Right atrium auricular region (tissue), 2 donors: ENCODE results near the gene DPP6. TPM values are rescaled to one million over a fixed set of nuclear protein-coding genes. Genes with fewer than 3 reads are reported as not detected.

ENCODE experiments used
- DNase-seq: peaks from one replicate; pipeline ENCODE4 v3.0.0-alpha.2; 2019; ENCODE audit warnings: low spot score
- H3K27ac ChIP-seq, 2 donors: fragments of 200-600 bp; sonication (generic); 1 replicate in 1 of 2; 2 replicates in 1 of 2; pipeline ENCODE4 v1.5.1; 2016 to 2019
- H3K27me3 ChIP-seq, 2 donors: fragments of 200-600 bp; sonication (generic); one replicate each; pipeline versions ENCODE4 v1.5.1 to v1.6.0; 2017 to 2019
- H3K36me3 ChIP-seq: fragments of 200-600 bp; sonication (generic); one replicate; pipeline ENCODE4 v1.5.1; 2016
- H3K4me1 ChIP-seq, 2 donors: fragments of 200-600 bp; sonication (generic); one replicate each; pipeline versions ENCODE4 v1.5.1 to v1.6.0; 2017 to 2019
- H3K4me3 ChIP-seq, 2 donors: fragments of 200-600 bp; sonication (generic); 1 replicate in 1 of 2; 2 replicates in 1 of 2; pipeline ENCODE4 v1.5.1; 2017 to 2019; ENCODE audit warnings: mild to moderate bottlenecking in 1 of 2, moderate library complexity in 1 of 2
- H3K9me3 ChIP-seq, 2 donors: fragments of 200-600 bp; sonication (generic); one replicate each; pipeline ENCODE4 v1.5.1; 2019
- CTCF ChIP-seq, 2 donors: fragments of 200-600 bp; sonication (generic); IDR thresholded peaks; one replicate each; pipeline ENCODE4 v1.5.1; 2019; ENCODE audit warnings: antibody characterized with exemption in 2 of 2
- total RNA-seq, 2 donors: library from RNA; depleted of rRNA; stranded (reverse); fragments of >200 nt; gene quantifications; one replicate each; pipeline ENCODE4 v1.1.0, GENCODE V29; 2016

Gene DPP6
- total RNA-seq, 2 donors from 2014 or later = 0.35 to 0.85 TPM

- Histone ChIP-seq H3K9me3 (no peaks in the 10 kb centered on the region), H3K27ac (no peak overlapping the region), H3K27me3 (no peaks in the 10 kb centered on the region), H3K4me3 (no peak overlapping the region), H3K36me3 (no peaks in the 10 kb centered on the region), H3K4me1 (no peaks in the 10 kb centered on the region)
- DNase-seq = no peak
- TF ChIP-seq CTCF (IDR thresholded peaks at IDR 0.05) = no peak
These were observed 821.4 kb downstream of the DPP6 start for GRCh38 chr7:154873500-154874121.

- H3K27me3 ChIP-seq = no peaks in the 10 kb centered on the region
- no peak for TF ChIP-seq CTCF (IDR thresholded peaks at IDR 0.05)
- DNase-seq = no peak
These were observed 822.4 kb downstream of the DPP6 start for GRCh38 chr7:154874409-154875113.

GRCh38 chr7:154875297-154875696 lies 823.1 kb downstream of the DPP6 start:
- Histone ChIP-seq H3K4me3 (no peak overlapping the region), H3K9me3 (no peaks in the 10 kb centered on the region), H3K27ac (no peak overlapping the region), H3K4me1 (no peaks in the 10 kb centered on the region), H3K27me3 (no peaks in the 10 kb centered on the region), H3K36me3 (no peaks in the 10 kb centered on the region)
- no peak for DNase-seq
- TF ChIP-seq CTCF (IDR thresholded peaks at IDR 0.05) = no peak

More at GRCh38 chr7:154874409-154875113, 822.4 kb downstream of the DPP6 start:
- Histone ChIP-seq H3K4me3 (no peak overlapping the region), H3K36me3 (no peaks in the 10 kb centered on the region), H3K4me1 (no peaks in the 10 kb centered on the region), H3K9me3 (no peaks in the 10 kb centered on the region), H3K27ac (no peak overlapping the region)

DNA sequence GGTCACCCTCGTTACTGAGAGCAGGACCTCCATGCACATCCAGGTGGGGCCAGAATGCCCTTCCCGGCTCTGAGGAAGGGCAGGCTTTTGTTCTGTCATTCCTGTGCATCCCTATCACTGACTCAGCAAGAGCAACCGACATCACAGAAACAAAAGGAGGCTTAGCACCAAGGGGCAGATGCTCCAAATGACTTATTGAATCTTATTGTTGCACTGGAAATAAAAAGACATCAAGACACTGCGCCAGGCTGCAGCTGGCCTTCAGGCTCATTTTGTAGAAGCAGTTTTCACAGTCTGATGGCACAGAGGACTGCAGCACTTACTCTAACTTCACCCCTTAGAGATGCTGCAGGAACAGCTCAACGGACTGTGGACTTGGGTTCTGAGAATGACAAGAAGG lies 824.3 kb downstream of the DPP6 start:
- TF ChIP-seq CTCF (IDR thresholded peaks at IDR 0.05) = no peak
- no peak overlapping the region for H3K4me3 ChIP-seq
- H3K36me3 ChIP-seq = no peaks in the 10 kb centered on the region
- no peaks in the 10 kb centered on the region for H3K27me3 ChIP-seq
- no peak overlapping the region for H3K27ac ChIP-seq
- H3K9me3 ChIP-seq = no peaks in the 10 kb centered on the region
- no peak for DNase-seq
- no peaks in the 10 kb centered on the region for H3K4me1 ChIP-seq

DNA sequence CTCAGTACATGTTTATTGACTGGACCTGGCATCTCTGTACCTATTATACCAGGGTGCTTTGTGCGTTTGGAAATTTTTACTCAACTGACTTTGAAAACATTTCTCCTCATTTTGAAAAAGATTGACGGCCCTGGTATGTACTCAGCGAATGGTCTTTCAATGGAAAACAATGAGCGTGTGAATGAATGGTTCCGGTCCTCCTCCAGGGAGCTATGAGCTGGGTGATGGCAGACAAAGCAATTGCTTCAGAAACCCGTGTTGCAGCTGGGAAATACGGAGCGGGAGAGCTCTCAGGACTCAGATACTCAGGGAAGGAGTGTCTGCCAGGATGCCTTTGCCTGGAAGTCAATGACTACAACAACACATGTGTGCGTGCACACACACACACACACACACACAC lies 824.8 kb downstream of the DPP6 start:
- Histone ChIP-seq H3K4me1 (no peaks in the 10 kb centered on the region), H3K4me3 (no peak overlapping the region), H3K36me3 (no peaks in the 10 kb centered on the region), H3K9me3 (no peaks in the 10 kb centered on the region), H3K27me3 (no peaks in the 10 kb centered on the region), H3K27ac (no peak overlapping the region)
- no peak for DNase-seq
- TF ChIP-seq CTCF (IDR thresholded peaks at IDR 0.05) = no peak
